A549 (cell line): ENCODE measurements around the gene PCDH9.

Experiments used
- CTCF ChIP-seq: fragments of >200 bp; sonication (Bioruptor Twin); formaldehyde crosslinking; IDR thresholded peaks from 3 replicates; pipeline ENCODE4 v1.5.1; 2016
- HMGXB4 ChIP-seq: fragments of 250-450 bp; sonication (Bioruptor Pico); IDR thresholded peaks from 2 replicates; pipeline ENCODE4 v1.5.0; 2021; ENCODE audit warnings: mild to moderate bottlenecking, moderate library complexity, borderline replicate concordance
- MAX ChIP-seq: IDR thresholded peaks from 2 replicates; pipeline ENCODE4 v1.6.1; 2012

- TF ChIP-seq CTCF = no peak
- no peak for TF ChIP-seq HMGXB4 (CRISPR knock-in tag)
- TF ChIP-seq MAX = no peak
Measured at GRCh38 chr13:67069117-67069767, 160.9 kb downstream of the PCDH9 start.
